ENCODE results near the gene XRN2. TPM values are rescaled to one million over a fixed set of nuclear protein-coding genes. Genes with fewer than 3 reads are reported as not detected.

The XRN2 gene
- total RNA-seq, 1 donor from 2014 or later: 92.0 TPM

DNA sequence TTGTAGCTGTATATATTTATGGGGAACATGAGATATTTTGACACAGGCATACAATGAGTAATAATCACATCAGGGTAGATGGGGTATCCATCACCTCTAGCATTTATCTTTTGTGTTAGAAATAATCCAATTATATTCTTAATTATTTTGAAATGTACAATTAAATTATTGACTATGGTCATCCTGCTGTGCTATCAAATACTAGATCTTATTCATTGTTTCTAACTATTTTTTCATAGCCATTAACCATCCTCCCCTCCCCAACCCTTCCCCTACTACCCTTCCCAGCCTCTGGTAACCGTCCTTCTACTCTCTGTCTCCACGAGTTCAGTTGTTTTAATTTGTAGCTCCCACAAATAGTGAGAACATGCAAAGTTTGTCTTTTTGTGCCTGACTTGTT lies 65.7 kb downstream of the XRN2 start:
- Mint-ChIP-seq H3K36me3 (ENCODE audit: low read depth) (peaks cover 38% of the 10 kb centered on the region), H3K27ac (no peak overlapping the region), H3K9me3 (no peaks in the 10 kb centered on the region), H3K4me1 (no peaks in the 10 kb centered on the region), H3K4me3 (no peak overlapping the region), H3K27me3 (no peaks in the 10 kb centered on the region)
- intact Hi-C loops (cut with micrococcal nuclease): loop anchor here (10.0 kb wide), 1 partner anchor 64 kb away; the partner anchor contains the start of gene XRN2
- DNase-seq: no peak

DNA sequence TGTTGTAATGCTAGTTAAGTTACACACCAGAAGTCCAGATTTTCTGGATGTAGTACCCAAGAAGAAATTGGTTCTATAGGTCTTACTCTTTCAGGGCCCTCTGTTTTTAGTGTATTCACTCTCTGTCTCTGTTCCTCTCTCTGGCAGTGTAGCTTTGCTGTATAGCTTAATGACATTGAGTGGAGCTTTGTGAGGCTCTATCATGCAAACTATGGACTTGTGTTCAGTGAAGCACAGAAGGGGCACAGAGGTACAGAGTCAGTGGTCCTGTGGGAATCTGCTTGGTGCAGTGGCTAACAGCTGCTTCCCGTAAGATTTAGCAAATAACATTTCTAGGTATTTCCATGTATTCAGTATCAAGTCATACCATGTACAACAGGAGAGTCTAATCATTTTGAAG lies 68.1 kb downstream of the XRN2 start:
- no peak overlapping the region for H3K27ac Mint-ChIP-seq
- H3K27me3 Mint-ChIP-seq: no peaks in the 10 kb centered on the region
- intact Hi-C loops (cut with micrococcal nuclease): no loop called here
- H3K4me1 Mint-ChIP-seq: no peaks in the 10 kb centered on the region
- no peaks in the 10 kb centered on the region for H3K9me3 Mint-ChIP-seq
- DNase-seq: no peak
- peaks cover 40% of the 10 kb centered on the region for H3K36me3 Mint-ChIP-seq (ENCODE audit: low read depth)
- no peak overlapping the region for H3K4me3 Mint-ChIP-seq

DNA sequence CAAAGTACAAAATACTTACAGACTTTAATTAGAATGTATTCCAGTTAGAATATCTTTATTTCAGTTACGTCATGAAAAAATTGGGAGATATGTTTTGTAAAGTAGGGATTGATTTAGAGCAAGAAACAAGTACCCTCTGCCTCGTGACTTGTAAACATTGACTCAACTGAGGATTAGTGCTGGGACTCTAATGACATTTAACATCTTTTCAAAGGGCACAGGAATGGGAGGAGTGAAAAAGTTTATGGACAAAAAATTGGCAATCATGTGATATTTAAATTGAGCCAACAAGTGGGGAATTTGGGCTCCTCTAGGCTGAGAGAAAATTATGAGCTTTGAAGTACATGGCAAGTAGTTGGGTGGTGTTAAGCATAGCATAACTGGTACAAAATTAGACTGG lies 68.9 kb downstream of the XRN2 start:
- Mint-ChIP-seq H3K27me3 (no peaks in the 10 kb centered on the region), H3K36me3 (ENCODE audit: low read depth) (peaks cover 38% of the 10 kb centered on the region), H3K27ac (no peak overlapping the region), H3K4me1 (peaks cover 2% of the 10 kb centered on the region), H3K9me3 (no peaks in the 10 kb centered on the region), H3K4me3 (no peak overlapping the region)
- DNase-seq: no peak
- intact Hi-C loops (cut with micrococcal nuclease): no loop called here

DNA sequence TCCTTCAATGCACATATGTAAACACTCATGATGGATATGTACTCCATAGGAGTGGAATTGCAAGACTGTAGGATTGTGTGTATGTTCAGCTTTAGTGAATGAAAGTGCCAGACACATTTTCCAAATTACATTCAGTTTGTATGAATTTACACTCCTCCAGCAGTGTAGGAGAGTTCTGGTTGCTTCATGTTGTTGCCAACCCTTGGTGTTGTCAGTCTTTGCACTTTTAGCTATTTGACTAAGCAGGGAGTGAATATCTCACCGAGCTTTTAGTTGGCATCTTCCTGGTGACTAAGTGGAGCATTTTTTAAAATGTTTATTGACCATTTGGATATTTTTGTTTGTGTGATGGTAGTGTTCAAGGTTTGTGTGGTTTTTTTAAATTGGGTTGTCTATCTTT lies 70.3 kb downstream of the XRN2 start:
- Mint-ChIP-seq H3K4me1 (peaks cover 2% of the 10 kb centered on the region), H3K27me3 (no peaks in the 10 kb centered on the region), H3K4me3 (no peak overlapping the region), H3K27ac (no peak overlapping the region), H3K36me3 (ENCODE audit: low read depth) (peaks cover 37% of the 10 kb centered on the region), H3K9me3 (no peaks in the 10 kb centered on the region)
- no peak for DNase-seq
- intact Hi-C loops (cut with micrococcal nuclease): no loop called here

DNA sequence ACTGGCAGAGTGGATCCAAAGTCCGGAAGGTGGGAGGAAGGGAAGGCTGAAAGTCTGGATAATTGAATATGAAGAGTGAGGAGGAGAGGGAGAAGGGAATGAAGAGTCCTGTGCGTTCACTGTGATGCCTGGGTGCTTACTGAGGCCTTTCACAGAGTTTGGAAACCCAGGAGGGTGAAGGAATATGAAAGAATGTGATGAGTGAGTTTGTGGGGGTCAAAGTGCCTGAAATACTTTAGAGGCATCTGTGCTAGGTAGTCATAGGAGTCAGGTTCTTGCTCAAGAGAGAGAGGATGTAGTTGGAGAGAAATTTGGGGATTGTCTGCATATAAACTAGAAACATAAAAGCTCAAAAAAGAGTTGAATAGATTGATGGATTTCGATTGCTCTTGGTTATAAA lies 73.5 kb downstream of the XRN2 start:
- H3K27ac Mint-ChIP-seq: peak overlapping the region; percentile 52

DNA sequence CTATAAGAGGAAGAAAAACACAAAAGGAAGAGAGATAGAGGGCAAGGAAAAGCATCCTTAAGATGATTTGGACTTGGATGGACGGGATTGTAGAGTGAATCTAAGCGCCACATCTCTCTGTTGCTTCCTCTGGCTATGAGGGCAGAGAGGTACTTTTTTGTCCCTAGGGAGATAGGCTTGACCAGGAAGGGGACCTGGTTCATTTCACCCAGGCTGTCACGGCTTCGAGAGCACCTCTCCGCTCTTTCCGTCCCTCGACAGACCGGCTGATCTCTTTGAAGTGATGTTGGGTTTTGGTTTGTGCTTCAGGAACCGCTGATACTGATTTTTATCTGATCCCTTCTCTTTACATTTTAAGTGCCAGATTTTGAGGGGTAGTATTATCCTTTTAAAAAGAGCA lies 74.6 kb downstream of the XRN2 start:
- intact Hi-C loops (cut with micrococcal nuclease): no loop called here
- Mint-ChIP-seq H3K9me3 (no peaks in the 10 kb centered on the region), H3K4me1 (peaks cover 4% of the 10 kb centered on the region), H3K27me3 (no peaks in the 10 kb centered on the region), H3K4me3 (no peak overlapping the region), H3K27ac (no peak overlapping the region), H3K36me3 (ENCODE audit: low read depth) (peaks cover 37% of the 10 kb centered on the region)
- no peak for DNase-seq

More for the DNA sequence above, 73.5 kb downstream of the XRN2 start:
- no peak for DNase-seq
- Mint-ChIP-seq H3K36me3 (ENCODE audit: low read depth) (peaks cover 40% of the 10 kb centered on the region), H3K4me1 (peaks cover 4% of the 10 kb centered on the region), H3K9me3 (no peaks in the 10 kb centered on the region), H3K27me3 (no peaks in the 10 kb centered on the region), H3K4me3 (no peak overlapping the region)
- intact Hi-C loops (cut with micrococcal nuclease): no loop called here

DNA sequence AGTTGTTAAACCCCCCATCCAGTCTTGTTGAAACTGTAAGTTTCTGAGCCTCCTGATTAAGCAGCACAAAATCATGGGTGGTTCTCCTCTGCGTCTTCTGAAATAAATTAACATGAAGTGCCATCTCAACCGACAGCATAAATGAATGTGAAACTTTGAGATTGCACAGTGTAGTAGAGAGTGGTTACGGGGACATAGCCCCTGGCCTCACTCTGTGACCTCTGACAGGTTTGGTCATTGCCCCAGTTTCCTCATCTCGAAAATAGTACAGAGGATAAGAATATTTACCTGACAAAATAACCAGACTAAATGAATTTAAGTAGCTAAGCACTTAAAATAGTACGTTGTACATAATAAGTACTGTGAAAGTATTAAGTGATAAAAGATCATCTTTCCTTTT lies 75.1 kb downstream of the XRN2 start:
- intact Hi-C loops (cut with micrococcal nuclease): no loop called here
- Mint-ChIP-seq H3K4me1 (peaks cover 4% of the 10 kb centered on the region), H3K27me3 (no peaks in the 10 kb centered on the region), H3K4me3 (no peak overlapping the region), H3K36me3 (ENCODE audit: low read depth) (peaks cover 40% of the 10 kb centered on the region), H3K27ac (no peak overlapping the region), H3K9me3 (no peaks in the 10 kb centered on the region)
- DNase-seq: no peak

DNA sequence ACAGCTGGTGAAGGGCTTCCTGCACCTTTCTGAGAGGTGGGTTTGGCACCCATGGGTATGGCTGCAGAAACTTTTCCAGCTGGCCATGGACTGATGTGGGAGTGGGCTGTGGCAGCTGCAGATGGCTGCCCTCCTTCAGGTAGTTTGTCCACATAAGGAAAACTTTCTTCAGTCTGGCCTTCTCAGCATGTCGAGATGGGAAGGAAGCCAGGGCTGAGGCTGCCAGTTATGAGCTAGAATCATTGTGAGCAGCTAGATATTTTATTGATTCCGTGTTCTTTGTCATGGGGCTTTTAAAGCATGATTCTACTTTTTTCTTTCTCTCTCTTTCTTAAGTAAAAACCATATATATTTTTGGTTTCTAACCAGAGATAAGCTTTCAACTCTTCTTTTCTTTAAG lies 77.6 kb downstream of the XRN2 start:
- no peak overlapping the region for H3K4me3 Mint-ChIP-seq

DNA sequence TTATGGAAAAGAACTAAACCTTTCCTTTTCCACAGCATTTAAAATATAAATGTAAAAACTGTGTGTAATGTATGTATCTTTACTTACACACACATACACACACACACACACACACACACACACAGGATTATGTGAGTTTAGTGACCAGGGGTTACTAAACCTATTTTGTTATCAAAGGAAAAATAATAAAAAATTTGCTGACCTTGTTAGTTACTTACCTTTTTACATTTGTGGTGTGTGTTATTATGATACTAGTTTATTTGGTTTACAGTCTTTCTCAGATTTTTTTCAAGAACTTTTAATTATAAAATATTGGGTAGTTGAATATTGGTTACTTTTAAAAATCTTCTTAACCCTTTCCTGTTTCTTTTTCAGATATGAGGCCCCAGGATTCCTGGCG lies 78.5 kb downstream of the XRN2 start:
- peaks cover 2% of the 10 kb centered on the region for H3K4me1 Mint-ChIP-seq
- no peak overlapping the region for H3K27ac Mint-ChIP-seq
- no peaks in the 10 kb centered on the region for H3K27me3 Mint-ChIP-seq
- H3K4me3 Mint-ChIP-seq: no peak overlapping the region
- H3K9me3 Mint-ChIP-seq: no peaks in the 10 kb centered on the region
- H3K36me3 Mint-ChIP-seq (ENCODE audit: low read depth): peaks cover 38% of the 10 kb centered on the region
- no peak for DNase-seq
- intact Hi-C loops (cut with micrococcal nuclease): no loop called here

More for the DNA sequence above, 77.6 kb downstream of the XRN2 start:
- Mint-ChIP-seq H3K27ac (no peak overlapping the region), H3K27me3 (no peaks in the 10 kb centered on the region), H3K36me3 (ENCODE audit: low read depth) (peaks cover 38% of the 10 kb centered on the region), H3K9me3 (no peaks in the 10 kb centered on the region), H3K4me1 (peaks cover 4% of the 10 kb centered on the region)
- intact Hi-C loops (cut with micrococcal nuclease): no loop called here
- DNase-seq: no peak

DNA sequence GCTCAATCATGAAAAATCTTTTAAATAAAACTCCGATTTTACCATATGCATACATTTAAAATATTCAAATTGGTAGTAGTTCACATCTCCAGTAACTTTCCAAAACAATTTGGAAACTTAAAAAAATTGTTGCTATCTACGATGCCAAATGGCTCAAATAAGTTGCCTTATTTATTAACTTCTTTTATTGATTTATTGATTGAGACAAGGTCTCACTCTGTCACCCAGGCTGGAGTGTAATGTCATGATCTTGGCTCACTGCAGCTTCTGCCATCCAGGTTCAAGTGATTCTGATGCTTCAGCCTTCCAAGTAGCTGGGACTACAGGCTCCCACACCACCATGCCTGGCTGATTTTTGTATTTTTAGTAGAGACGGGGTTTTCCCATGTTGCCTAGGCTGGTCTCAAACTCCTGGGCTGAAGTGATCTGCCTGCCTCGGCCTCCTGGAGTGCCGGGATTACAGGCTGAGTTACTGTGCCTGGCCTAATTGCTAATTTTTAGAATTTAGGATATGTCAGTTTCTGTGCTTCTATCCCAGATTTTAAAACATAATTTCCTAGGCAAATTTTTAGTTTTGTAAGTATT lies 81.3 kb downstream of the XRN2 start:
- Mint-ChIP-seq H3K27ac (no peak overlapping the region), H3K36me3 (ENCODE audit: low read depth) (peaks cover 48% of the 10 kb centered on the region), H3K4me1 (no peaks in the 10 kb centered on the region), H3K9me3 (no peaks in the 10 kb centered on the region), H3K27me3 (no peaks in the 10 kb centered on the region), H3K4me3 (no peak overlapping the region)
- no peak for DNase-seq
- intact Hi-C loops (cut with micrococcal nuclease): no loop called here

DNA sequence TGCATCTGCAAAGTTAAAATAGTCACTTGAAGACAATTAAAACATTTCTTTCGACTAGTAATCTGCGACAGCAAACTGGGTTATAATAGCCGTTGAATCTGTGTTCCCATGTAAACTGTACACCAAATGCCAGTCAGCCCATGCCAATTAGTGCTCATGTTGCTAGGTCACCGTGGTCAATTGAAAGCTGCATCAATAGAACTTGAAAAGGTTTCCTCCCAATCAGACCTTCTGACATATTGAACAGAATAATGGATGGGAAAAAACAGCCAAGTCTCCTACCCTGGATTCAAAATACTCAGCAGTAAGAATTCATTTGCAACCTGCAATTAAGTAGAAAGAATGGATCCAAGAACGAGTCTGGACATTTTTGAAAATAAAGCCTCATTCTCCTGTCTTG lies 83.0 kb downstream of the XRN2 start:
- peaks cover 48% of the 10 kb centered on the region for H3K36me3 Mint-ChIP-seq (ENCODE audit: low read depth)
- H3K27ac Mint-ChIP-seq: no peak overlapping the region
- no peak overlapping the region for H3K4me3 Mint-ChIP-seq
- no peak for DNase-seq
- no peaks in the 10 kb centered on the region for H3K9me3 Mint-ChIP-seq
- peaks cover 4% of the 10 kb centered on the region for H3K27me3 Mint-ChIP-seq
- intact Hi-C loops (cut with micrococcal nuclease): no loop called here
- H3K4me1 Mint-ChIP-seq: no peaks in the 10 kb centered on the region

DNA sequence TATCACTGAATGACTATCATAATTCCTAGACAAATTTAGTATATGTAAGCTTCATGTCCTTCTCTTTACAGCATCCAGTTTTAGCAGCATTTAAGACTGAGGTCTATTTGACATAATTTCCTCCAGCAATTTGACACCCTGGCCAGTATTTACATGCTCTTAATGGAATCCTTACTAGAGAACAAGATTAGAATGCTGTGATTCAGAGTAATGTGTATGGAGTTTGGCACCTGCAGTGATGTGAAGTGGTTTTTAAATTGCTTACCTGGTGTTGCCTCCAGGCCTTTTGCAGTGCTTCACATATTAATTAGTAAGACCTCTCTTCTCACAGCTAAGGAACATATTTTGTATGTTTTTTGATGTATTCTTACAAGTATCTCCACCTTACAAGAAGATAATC lies 84.4 kb downstream of the XRN2 start:
- Mint-ChIP-seq H3K9me3 (no peaks in the 10 kb centered on the region), H3K27ac (no peak overlapping the region), H3K4me3 (no peak overlapping the region), H3K27me3 (peaks cover 15% of the 10 kb centered on the region), H3K4me1 (peaks cover 8% of the 10 kb centered on the region), H3K36me3 (ENCODE audit: low read depth) (peaks cover 50% of the 10 kb centered on the region)
- DNase-seq: no peak
- intact Hi-C loops (cut with micrococcal nuclease): no loop called here

DNA sequence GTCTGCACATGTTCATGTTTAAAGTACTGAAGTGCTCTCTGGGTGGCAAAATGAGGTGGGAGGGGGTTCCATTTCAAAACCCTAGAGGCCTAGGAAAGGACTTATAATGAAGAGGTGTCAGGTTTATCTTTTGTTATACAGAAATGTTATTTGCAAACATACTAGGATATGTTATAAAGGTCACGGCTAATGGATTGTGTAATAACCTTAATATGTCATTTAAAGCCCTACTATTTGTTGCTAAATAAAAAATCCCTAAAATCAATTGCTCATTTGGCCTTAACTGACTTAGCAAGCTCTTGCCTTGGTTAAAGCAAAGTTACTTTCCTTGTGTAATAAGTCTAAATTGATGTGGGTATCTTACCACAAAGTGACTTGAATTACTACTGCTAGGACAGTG lies 85.4 kb downstream of the XRN2 start:
- Mint-ChIP-seq H3K36me3 (ENCODE audit: low read depth) (peaks cover 46% of the 10 kb centered on the region), H3K9me3 (no peaks in the 10 kb centered on the region), H3K27me3 (peaks cover 25% of the 10 kb centered on the region), H3K4me3 (no peak overlapping the region), H3K27ac (no peak overlapping the region), H3K4me1 (peaks cover 17% of the 10 kb centered on the region)
- DNase-seq: no peak
- intact Hi-C loops (cut with micrococcal nuclease): no loop called here

DNA sequence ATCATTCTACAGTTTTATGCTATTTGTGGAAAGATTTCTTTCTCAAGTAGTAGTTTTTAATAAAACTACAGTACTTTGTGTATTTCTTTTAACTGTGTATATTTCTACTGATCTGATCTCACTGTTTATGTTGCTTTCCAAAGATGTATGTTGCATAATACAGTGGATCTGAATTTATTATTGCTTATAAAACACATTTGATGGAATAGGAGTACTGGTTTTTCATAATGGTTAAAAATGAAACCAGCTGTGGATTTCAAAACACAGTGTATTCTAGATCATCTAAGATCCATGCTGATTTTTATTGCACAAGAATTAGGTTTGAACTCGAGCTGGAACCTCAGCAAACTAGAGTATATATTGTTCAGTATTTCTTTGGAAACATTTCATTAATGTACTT lies 86.2 kb downstream of the XRN2 start:
- no peak overlapping the region for H3K27ac Mint-ChIP-seq
- peaks cover 43% of the 10 kb centered on the region for H3K36me3 Mint-ChIP-seq (ENCODE audit: low read depth)
- H3K4me3 Mint-ChIP-seq: no peak overlapping the region
- intact Hi-C loops (cut with micrococcal nuclease): no loop called here
- no peak for DNase-seq
- H3K27me3 Mint-ChIP-seq: peaks cover 33% of the 10 kb centered on the region
- peaks cover 17% of the 10 kb centered on the region for H3K4me1 Mint-ChIP-seq
- no peaks in the 10 kb centered on the region for H3K9me3 Mint-ChIP-seq

DNA sequence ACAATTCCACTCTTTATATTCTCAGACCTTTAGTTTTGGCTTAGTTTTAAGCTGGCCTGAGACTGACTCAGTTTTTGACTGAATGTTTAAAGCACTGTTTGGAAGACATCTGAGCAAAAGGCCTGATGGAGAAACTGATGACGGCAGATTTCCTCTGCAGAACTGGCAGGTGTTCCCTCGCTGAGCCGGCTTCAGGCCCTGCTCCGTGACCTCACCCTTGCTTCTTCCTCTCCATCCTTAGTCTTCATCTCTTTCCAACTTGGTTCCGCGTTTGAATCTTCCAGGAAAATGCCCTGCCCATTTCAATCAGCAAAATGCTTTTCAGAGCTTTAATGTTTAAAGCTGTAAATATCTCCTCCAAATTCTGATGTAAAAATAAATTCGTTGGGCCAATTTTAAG lies 87.6 kb downstream of the XRN2 start:
- no peak overlapping the region for H3K27ac Mint-ChIP-seq
- intact Hi-C loops (cut with micrococcal nuclease): loop anchor here (5.0 to 10.0 kb wide), 2 partner anchors 153 to 1174 kb away; no protein-coding TSS in a partner anchor
- peaks cover 41% of the 10 kb centered on the region for H3K27me3 Mint-ChIP-seq
- DNase-seq: no peak
- H3K36me3 Mint-ChIP-seq (ENCODE audit: low read depth): peaks cover 44% of the 10 kb centered on the region
- peaks cover 22% of the 10 kb centered on the region for H3K4me1 Mint-ChIP-seq
- H3K9me3 Mint-ChIP-seq: no peaks in the 10 kb centered on the region
- no peak overlapping the region for H3K4me3 Mint-ChIP-seq

Measured in activated CD4-positive, alpha-beta T cell treated with anti-CD3 and anti-CD28 coated beads, Interleukin-2, amount 10 ng/mL, durations not matched to agents 24 days and 14 days (primary cell).